ENCODE results near the gene ATL2. TPM values are rescaled to one million over a fixed set of nuclear protein-coding genes. Genes with fewer than 3 reads are reported as not detected.

The ATL2 gene
- total and polyA plus RNA-seq, 4 donors = 36.4 to 127 (median 83.4) TPM

DNA sequence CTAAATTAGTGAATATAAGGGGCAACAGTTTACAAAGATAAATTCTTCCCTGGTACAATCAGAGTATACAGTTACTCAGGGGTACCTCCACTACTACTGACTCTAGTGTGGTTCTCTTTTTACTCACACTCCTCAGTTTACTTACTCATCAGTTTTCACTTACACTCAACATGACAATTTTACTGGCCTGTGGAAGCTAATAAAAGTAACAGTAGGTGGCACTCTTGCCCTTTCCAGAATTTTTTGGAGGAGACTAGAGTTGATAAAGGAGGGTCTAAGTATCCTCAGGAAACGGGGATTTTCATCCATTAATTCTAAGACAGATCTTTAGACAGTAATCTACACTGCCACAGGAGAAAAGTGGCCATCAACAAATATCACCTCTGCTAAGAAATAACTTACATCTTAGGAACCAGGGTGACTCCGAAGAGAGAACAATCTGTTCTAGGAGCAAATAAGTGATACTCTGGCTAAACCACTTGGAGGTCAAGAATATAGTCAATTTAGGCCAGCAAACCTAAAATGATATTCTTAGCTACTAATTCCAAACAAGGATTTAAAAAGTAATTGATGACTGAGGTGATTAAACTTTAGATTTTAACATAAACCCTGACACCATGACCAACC lies 61.3 kb downstream of the ATL2 start:
- H3K4me1 ChIP-seq (ENCODE audit: control insufficient read depth, insufficient read depth, low read length) = no peaks in the 10 kb centered on the region

GRCh38 chr2:38308821-38309220 lies 68.3 kb downstream of the ATL2 start:
- Histone ChIP-seq H3K4me3 (ENCODE audit: low read depth, low read length) (no peak overlapping the region), H3K27ac (ENCODE audit: low read depth, low read length) (no peak overlapping the region), H3K36me3 (ENCODE audit: control insufficient read depth, insufficient read depth, low read length) (peaks cover 9% of the 10 kb centered on the region), H3K27me3 (ENCODE audit: control insufficient read depth, insufficient read depth, low read length) (no peaks in the 10 kb centered on the region), H3K9me3 (ENCODE audit: control insufficient read depth, insufficient read depth, low read length) (no peaks in the 10 kb centered on the region), H3K4me1 (ENCODE audit: control insufficient read depth, insufficient read depth, low read length) (no peaks in the 10 kb centered on the region)
- no CpG with 5 or more reads among the region's 1 CpG for WGBS (ENCODE audit: insufficient coverage)
- DNase-seq (ENCODE audit: low read depth in 4 of 6, low spot score in 6 of 6) = no peak

More for the DNA sequence above, 61.3 kb downstream of the ATL2 start:
- H3K36me3 ChIP-seq (ENCODE audit: control insufficient read depth, insufficient read depth, low read length) = peaks cover 17% of the 10 kb centered on the region
- H3K4me3 ChIP-seq (ENCODE audit: low read depth, low read length) = no peak overlapping the region
- no peaks in the 10 kb centered on the region for H3K9me3 ChIP-seq (ENCODE audit: control insufficient read depth, insufficient read depth, low read length)
- DNase-seq (ENCODE audit: low read depth in 4 of 6, low spot score in 6 of 6) = peak in 5 of 6 donors; percentile 43 to 91 (median 49)
- H3K27me3 ChIP-seq (ENCODE audit: control insufficient read depth, insufficient read depth, low read length) = no peaks in the 10 kb centered on the region
- no peak overlapping the region for H3K27ac ChIP-seq (ENCODE audit: low read depth, low read length)
- no CpG with 5 or more reads among the region's 2 CpGs for WGBS (ENCODE audit: insufficient coverage)

DNA sequence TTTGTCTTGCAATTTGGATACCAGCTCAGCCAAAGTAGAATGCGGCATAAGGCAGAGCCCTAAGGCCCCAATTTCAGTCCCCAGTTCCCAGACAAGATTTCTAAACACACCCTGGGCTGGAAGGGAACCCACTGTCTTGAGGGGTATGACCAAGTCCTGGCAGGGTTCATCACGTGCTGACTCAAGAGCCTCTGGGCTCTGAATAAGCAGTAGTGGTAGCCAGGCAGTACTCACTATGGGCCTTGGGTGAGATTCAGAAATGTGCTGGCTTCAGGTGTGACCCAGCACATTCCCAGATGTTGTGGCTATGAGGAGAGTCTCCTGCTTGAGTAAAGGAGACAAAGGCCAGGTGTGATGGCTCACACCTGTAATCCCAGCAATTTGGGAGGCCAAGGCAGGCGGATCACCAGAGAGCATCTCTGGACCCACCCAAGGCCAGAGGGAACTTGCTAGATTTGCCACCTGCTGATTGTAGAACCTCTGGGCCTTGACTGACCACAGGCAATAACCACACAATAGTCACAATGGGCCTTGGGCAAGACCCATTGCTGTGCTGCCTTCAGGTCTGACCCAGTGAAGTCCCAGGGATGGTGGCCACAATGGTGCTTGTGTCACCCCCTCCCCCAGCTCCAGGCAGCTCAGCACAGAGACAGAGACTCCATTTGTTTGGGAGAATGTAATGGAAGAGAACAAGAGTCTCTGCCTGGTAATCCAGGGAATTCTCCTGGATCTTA lies 74.9 kb downstream of the ATL2 start:
- WGBS (ENCODE audit: insufficient coverage) = 95% methylated on average over 3 of the region's 3 CpGs
- no peaks in the 10 kb centered on the region for H3K9me3 ChIP-seq (ENCODE audit: control insufficient read depth, insufficient read depth, low read length)
- no peaks in the 10 kb centered on the region for H3K27me3 ChIP-seq (ENCODE audit: control insufficient read depth, insufficient read depth, low read length)
- peaks cover 12% of the 10 kb centered on the region for H3K36me3 ChIP-seq (ENCODE audit: control insufficient read depth, insufficient read depth, low read length)
- no peak for DNase-seq (ENCODE audit: low read depth in 4 of 6, low spot score in 6 of 6)
- H3K27ac ChIP-seq (ENCODE audit: low read depth, low read length) = no peak overlapping the region
- H3K4me3 ChIP-seq (ENCODE audit: low read depth, low read length) = no peak overlapping the region
- H3K4me1 ChIP-seq (ENCODE audit: control insufficient read depth, insufficient read depth, low read length) = no peaks in the 10 kb centered on the region

DNA sequence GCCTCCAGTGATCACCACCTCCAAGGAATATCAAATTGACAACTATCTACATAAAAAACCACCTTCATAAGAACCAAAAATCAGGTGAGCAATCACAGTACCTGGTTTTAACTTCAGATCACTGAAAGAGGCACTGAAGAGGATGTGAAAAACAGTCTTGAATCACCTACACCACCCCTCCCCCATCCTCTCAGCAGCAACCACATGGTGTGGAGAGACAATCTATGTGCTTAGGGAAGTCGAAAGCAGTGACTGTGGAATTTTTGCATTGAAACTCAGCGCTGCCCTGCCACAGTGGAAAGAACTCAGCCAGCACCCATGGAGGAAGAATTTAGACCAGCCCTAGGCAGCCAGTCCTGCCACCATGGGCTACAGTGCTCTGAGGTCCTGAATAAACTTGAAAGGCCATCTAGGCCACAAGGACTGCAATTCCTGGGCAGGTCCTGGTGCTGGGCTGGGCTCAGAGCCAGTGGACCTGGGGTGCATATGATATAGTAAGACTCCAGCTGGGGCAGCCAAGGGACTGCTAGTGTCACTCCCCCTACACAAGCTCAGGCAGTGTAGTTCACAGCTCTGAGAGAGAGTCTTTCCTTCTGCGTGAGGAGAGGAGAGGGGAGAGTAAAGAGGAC lies 75.6 kb downstream of the ATL2 start:
- Histone ChIP-seq H3K9me3 (ENCODE audit: control insufficient read depth, insufficient read depth, low read length) (no peaks in the 10 kb centered on the region), H3K4me3 (ENCODE audit: low read depth, low read length) (no peak overlapping the region), H3K27me3 (ENCODE audit: control insufficient read depth, insufficient read depth, low read length) (no peaks in the 10 kb centered on the region), H3K36me3 (ENCODE audit: control insufficient read depth, insufficient read depth, low read length) (peaks cover 12% of the 10 kb centered on the region), H3K4me1 (ENCODE audit: control insufficient read depth, insufficient read depth, low read length) (no peaks in the 10 kb centered on the region), H3K27ac (ENCODE audit: low read depth, low read length) (no peak overlapping the region)
- 65% methylated on average over 3 of the region's 3 CpGs for WGBS (ENCODE audit: insufficient coverage)
- DNase-seq (ENCODE audit: low read depth in 4 of 6, low spot score in 6 of 6) = no peak

DNA sequence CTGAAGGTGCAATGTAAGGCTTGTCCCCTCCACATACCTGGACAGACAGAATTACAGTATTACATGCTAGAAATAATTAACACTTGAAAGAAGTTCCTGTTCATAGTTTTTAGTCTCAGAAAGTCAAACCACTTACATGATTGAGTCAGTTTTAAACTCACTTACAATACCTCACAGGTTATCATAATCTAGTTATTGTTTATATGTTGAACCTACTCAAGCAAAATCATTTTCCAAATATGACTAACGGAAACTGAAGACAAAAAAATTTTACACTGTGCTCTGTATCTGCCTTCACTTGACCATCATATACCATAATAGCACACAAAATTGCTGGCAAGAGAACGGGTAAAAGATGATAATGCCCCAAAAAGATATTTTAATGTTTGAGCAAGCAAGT lies 78.5 kb downstream of the ATL2 start:
- no CpG with 5 or more reads among the region's 2 CpGs for WGBS (ENCODE audit: insufficient coverage)
- no peak for DNase-seq (ENCODE audit: low read depth in 4 of 6, low spot score in 6 of 6)
- H3K27ac ChIP-seq (ENCODE audit: low read depth, low read length) = no peak overlapping the region
- no peak overlapping the region for H3K4me3 ChIP-seq (ENCODE audit: low read depth, low read length)
- peaks cover 10% of the 10 kb centered on the region for H3K36me3 ChIP-seq (ENCODE audit: control insufficient read depth, insufficient read depth, low read length)
- no peaks in the 10 kb centered on the region for H3K27me3 ChIP-seq (ENCODE audit: control insufficient read depth, insufficient read depth, low read length)
- H3K9me3 ChIP-seq (ENCODE audit: control insufficient read depth, insufficient read depth, low read length) = no peaks in the 10 kb centered on the region
- no peaks in the 10 kb centered on the region for H3K4me1 ChIP-seq (ENCODE audit: control insufficient read depth, insufficient read depth, low read length)

DNA sequence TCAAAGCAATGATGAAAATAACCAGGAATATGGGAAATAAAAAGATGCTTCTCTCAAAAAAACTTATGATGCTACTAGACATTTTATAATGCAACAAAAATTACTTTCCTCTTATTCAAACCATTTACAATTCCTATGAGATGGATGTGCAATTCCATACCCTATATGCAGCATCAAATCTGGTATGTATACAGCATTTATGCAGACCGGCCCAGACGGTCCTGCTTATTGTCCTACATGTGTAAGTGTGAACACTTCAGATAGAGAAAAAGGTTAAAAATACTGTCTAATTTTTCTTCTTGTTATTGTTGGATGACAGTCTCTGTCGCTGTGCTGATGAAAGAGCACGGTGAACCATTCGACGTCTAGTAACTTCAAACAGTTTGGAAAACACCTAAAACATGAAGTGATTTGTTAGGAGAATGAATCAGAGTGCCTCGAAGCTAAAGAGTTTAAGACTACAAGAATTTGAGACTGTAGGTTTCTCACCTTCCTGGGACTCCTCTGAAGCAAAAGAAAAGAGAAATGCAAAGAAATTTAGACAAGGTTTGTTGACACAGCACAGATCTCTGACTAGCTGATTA lies 80.8 kb downstream of the ATL2 start:
- Histone ChIP-seq H3K9me3 (ENCODE audit: control insufficient read depth, insufficient read depth, low read length) (no peaks in the 10 kb centered on the region), H3K4me1 (ENCODE audit: control insufficient read depth, insufficient read depth, low read length) (no peaks in the 10 kb centered on the region), H3K36me3 (ENCODE audit: control insufficient read depth, insufficient read depth, low read length) (no peaks in the 10 kb centered on the region), H3K4me3 (ENCODE audit: low read depth, low read length) (no peak overlapping the region), H3K27me3 (ENCODE audit: control insufficient read depth, insufficient read depth, low read length) (no peaks in the 10 kb centered on the region), H3K27ac (ENCODE audit: low read depth, low read length) (no peak overlapping the region)
- WGBS (ENCODE audit: insufficient coverage) = 96% methylated on average over 5 of the region's 7 CpGs
- DNase-seq (ENCODE audit: low read depth in 4 of 6, low spot score in 6 of 6) = no peak

GRCh38 chr2:38294597-38294996 lies 82.5 kb downstream of the ATL2 start:
- no peak for DNase-seq (ENCODE audit: low read depth in 4 of 6, low spot score in 6 of 6)
- Histone ChIP-seq H3K9me3 (ENCODE audit: control insufficient read depth, insufficient read depth, low read length) (no peaks in the 10 kb centered on the region), H3K4me3 (ENCODE audit: low read depth, low read length) (no peak overlapping the region), H3K27ac (ENCODE audit: low read depth, low read length) (no peak overlapping the region), H3K27me3 (ENCODE audit: control insufficient read depth, insufficient read depth, low read length) (no peaks in the 10 kb centered on the region), H3K4me1 (ENCODE audit: control insufficient read depth, insufficient read depth, low read length) (no peaks in the 10 kb centered on the region), H3K36me3 (ENCODE audit: control insufficient read depth, insufficient read depth, low read length) (no peaks in the 10 kb centered on the region)

DNA sequence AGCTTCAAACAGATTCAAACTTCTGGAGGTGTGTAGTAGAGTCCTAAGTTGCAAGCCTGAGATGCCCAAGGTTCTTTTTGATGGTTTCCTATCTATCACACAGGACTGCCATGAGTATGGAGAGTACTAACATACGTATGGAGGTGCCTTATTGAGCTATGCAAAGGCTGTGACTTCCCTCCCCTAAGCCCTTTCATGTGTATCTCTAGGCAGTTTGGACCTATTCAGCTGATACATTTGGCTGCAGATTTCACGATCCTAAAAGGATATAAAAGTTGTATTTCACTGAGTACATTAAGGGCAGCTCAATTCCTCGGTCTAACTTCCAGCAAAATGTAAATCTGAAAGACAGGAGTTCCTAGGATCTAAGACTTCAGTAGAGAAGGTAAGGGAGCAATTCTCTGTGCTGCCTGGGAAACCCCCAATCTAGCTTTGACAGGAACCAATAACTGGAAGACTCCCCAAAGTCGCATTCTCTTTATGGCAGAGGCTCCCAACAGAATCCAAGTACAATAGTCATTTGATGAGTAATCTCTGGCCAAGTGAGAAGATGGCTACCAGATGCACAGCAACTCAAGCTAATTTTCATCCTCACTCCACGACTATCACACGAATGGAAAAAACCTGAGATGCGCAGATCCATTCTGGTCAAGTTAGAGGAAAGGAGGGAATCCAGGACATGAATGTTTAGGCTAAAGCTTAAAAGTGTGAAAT lies 83.8 kb downstream of the ATL2 start:
- Histone ChIP-seq H3K9me3 (ENCODE audit: control insufficient read depth, insufficient read depth, low read length) (no peaks in the 10 kb centered on the region), H3K27me3 (ENCODE audit: control insufficient read depth, insufficient read depth, low read length) (no peaks in the 10 kb centered on the region), H3K36me3 (ENCODE audit: control insufficient read depth, insufficient read depth, low read length) (no peaks in the 10 kb centered on the region), H3K4me3 (ENCODE audit: low read depth, low read length) (no peak overlapping the region), H3K4me1 (ENCODE audit: control insufficient read depth, insufficient read depth, low read length) (no peaks in the 10 kb centered on the region), H3K27ac (ENCODE audit: low read depth, low read length) (no peak overlapping the region)
- 100% methylated on average over 2 of the region's 7 CpGs for WGBS (ENCODE audit: insufficient coverage)
- DNase-seq (ENCODE audit: low read depth in 4 of 6, low spot score in 6 of 6) = no peak

DNA sequence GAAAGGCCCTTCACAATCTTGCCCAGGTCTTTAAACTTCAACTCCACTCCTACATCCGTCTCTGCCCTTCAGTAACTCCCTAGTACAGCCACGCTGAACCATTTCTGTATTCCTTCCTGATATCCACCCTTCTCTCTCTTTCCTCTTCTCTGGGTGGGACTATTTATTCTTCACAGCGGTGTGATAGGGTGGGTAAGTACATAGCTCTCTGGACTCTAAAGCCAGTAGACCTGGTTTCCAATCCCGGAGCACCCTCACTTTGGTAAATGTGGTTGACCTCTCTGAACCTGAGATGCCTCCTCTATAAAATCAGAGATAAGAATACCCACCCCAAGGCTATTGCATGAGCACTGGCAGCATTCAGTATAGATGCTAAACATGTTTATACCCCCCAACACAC lies 86.7 kb downstream of the ATL2 start:
- H3K27ac ChIP-seq (ENCODE audit: low read depth, low read length) = no peak overlapping the region
- no peak overlapping the region for H3K4me3 ChIP-seq (ENCODE audit: low read depth, low read length)
- WGBS (ENCODE audit: insufficient coverage) = 74% methylated on average over 2 of the region's 4 CpGs
- H3K9me3 ChIP-seq (ENCODE audit: control insufficient read depth, insufficient read depth, low read length) = no peaks in the 10 kb centered on the region
- no peaks in the 10 kb centered on the region for H3K4me1 ChIP-seq (ENCODE audit: control insufficient read depth, insufficient read depth, low read length)
- H3K27me3 ChIP-seq (ENCODE audit: control insufficient read depth, insufficient read depth, low read length) = no peaks in the 10 kb centered on the region
- DNase-seq (ENCODE audit: low read depth in 4 of 6, low spot score in 6 of 6) = no peak
- H3K36me3 ChIP-seq (ENCODE audit: control insufficient read depth, insufficient read depth, low read length) = no peaks in the 10 kb centered on the region
